ENCODE data around the gene GRIN2C.

Gene GRIN2C

GRCh38 chr17:74824961-74825627 is 34.6 kb downstream of the GRIN2C start:
- no peak overlapping the region for H3K4me3 ChIP-seq (ENCODE audit: low read length)
- H3K4me1 ChIP-seq (ENCODE audit: control insufficient read depth, insufficient read depth, low read length): peaks cover 16% of the 10 kb centered on the region
- H3K9me3 ChIP-seq (ENCODE audit: control insufficient read depth, low read length): no peaks in the 10 kb centered on the region
- no peak overlapping the region for H3K9ac ChIP-seq (ENCODE audit: low read length)
- DNase-seq (ENCODE audit: low read depth): no peak
- peaks cover 35% of the 10 kb centered on the region for H3K36me3 ChIP-seq (ENCODE audit: control insufficient read depth, insufficient read depth, low read length, severe bottlenecking)
- H3K27me3 ChIP-seq (replicated peaks; ENCODE audit: control insufficient read depth, insufficient read depth, low read length): no peaks in the 10 kb centered on the region

- no peak for DNase-seq (ENCODE audit: low read depth)
- H3K4me1 ChIP-seq (ENCODE audit: control insufficient read depth, insufficient read depth, low read length): peaks cover 16% of the 10 kb centered on the region
- H3K4me3 ChIP-seq (ENCODE audit: low read length): no peak overlapping the region
- no peaks in the 10 kb centered on the region for H3K27me3 ChIP-seq (replicated peaks; ENCODE audit: control insufficient read depth, insufficient read depth, low read length)
- no peaks in the 10 kb centered on the region for H3K9me3 ChIP-seq (ENCODE audit: control insufficient read depth, low read length)
- peak overlapping the region; percentile 29 for H3K9ac ChIP-seq (ENCODE audit: low read length)
- peaks cover 39% of the 10 kb centered on the region for H3K36me3 ChIP-seq (ENCODE audit: control insufficient read depth, insufficient read depth, low read length, severe bottlenecking)
These were observed 36.7 kb downstream of the GRIN2C start for GRCh38 chr17:74822939-74823367.

DNA sequence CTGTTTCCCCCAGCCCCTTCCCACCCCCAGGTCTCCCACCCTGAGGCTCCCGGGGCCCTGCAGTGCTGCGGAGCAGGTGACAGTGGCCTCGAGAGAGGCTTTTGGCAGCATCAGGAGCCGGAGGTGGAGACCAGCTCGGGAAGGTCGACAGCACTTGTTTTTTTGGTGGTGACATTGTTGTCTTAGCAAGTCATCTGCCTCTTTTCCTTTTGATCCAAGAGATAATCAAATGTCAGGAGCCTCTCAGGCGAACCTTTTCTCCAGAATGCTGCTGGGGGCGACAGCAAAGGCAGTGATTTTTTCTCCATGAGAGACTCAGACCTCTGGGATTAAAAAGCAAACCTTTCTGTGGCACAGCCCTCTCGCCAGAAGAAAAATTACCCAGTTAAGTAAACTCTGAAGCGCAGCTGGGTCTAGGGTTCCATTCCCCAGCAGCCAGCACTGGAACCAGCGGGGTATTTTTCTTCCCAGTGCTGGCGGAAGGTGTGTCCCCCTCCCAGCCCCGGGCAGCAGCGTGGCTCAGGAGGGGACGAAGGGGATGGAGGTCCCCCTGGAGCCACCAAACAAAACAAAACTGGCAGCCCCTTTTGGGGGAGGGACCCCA is 37.2 kb downstream of the GRIN2C start:
- Histone ChIP-seq H3K4me1 (ENCODE audit: control insufficient read depth, insufficient read depth, low read length) (peaks cover 16% of the 10 kb centered on the region), H3K4me3 (ENCODE audit: low read length) (no peak overlapping the region), H3K9ac (ENCODE audit: low read length) (peak overlapping the region; percentile 29), H3K27me3 (replicated peaks; ENCODE audit: control insufficient read depth, insufficient read depth, low read length) (no peaks in the 10 kb centered on the region), H3K36me3 (ENCODE audit: control insufficient read depth, insufficient read depth, low read length, severe bottlenecking) (peaks cover 39% of the 10 kb centered on the region), H3K9me3 (ENCODE audit: control insufficient read depth, low read length) (no peaks in the 10 kb centered on the region)
- DNase-seq (ENCODE audit: low read depth): no peak

DNA sequence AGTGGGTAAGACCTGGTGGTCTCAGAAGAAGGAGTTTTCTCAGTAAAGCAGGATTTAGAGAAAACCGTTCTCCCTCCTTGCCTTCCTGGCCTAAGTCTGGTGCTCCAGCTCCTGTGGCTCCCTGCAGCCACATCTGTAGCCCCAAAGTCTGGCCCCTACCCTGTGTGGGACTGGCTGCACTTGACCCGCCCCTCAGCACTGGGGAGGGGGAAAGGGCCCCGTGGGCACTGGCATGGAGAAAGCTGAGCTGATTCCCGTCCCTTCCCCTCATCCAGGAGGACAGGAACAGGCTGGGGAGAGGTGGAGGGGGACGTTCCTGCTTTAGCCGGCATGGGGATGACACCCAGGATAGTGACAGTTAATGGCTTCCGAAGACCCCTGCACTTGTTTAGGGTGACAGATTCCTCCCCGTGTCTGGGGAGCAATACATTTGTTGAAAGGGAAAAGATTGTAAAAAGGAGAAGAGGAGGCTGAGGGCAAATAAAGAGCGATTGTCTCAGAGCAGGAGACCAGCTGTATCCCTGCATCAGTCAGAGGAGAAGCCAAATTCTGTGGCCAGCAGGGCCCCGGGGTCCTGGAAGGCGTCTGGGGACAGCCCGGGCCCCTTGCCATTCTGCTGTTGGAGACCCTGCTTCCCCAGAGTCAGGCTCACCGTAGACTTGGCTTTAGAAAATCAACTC is 37.9 kb downstream of the GRIN2C start:
- peaks cover 16% of the 10 kb centered on the region for H3K4me1 ChIP-seq (ENCODE audit: control insufficient read depth, insufficient read depth, low read length)
- H3K9me3 ChIP-seq (ENCODE audit: control insufficient read depth, low read length): no peaks in the 10 kb centered on the region
- H3K27me3 ChIP-seq (replicated peaks; ENCODE audit: control insufficient read depth, insufficient read depth, low read length): no peaks in the 10 kb centered on the region
- peaks cover 39% of the 10 kb centered on the region for H3K36me3 ChIP-seq (ENCODE audit: control insufficient read depth, insufficient read depth, low read length, severe bottlenecking)
- no peak for DNase-seq (ENCODE audit: low read depth)
- no peak overlapping the region for H3K4me3 ChIP-seq (ENCODE audit: low read length)
- no peak overlapping the region for H3K9ac ChIP-seq (ENCODE audit: low read length)

- Histone ChIP-seq H3K27me3 (replicated peaks; ENCODE audit: control insufficient read depth, insufficient read depth, low read length) (no peaks in the 10 kb centered on the region), H3K9me3 (ENCODE audit: control insufficient read depth, low read length) (no peaks in the 10 kb centered on the region), H3K36me3 (ENCODE audit: control insufficient read depth, insufficient read depth, low read length, severe bottlenecking) (peaks cover 29% of the 10 kb centered on the region), H3K4me3 (ENCODE audit: low read length) (no peak overlapping the region), H3K9ac (ENCODE audit: low read length) (no peak overlapping the region), H3K4me1 (ENCODE audit: control insufficient read depth, insufficient read depth, low read length) (peaks cover 16% of the 10 kb centered on the region)
- no peak for DNase-seq (ENCODE audit: low read depth)
These were observed 39.8 kb downstream of the GRIN2C start for GRCh38 chr17:74819801-74820436.

DNA sequence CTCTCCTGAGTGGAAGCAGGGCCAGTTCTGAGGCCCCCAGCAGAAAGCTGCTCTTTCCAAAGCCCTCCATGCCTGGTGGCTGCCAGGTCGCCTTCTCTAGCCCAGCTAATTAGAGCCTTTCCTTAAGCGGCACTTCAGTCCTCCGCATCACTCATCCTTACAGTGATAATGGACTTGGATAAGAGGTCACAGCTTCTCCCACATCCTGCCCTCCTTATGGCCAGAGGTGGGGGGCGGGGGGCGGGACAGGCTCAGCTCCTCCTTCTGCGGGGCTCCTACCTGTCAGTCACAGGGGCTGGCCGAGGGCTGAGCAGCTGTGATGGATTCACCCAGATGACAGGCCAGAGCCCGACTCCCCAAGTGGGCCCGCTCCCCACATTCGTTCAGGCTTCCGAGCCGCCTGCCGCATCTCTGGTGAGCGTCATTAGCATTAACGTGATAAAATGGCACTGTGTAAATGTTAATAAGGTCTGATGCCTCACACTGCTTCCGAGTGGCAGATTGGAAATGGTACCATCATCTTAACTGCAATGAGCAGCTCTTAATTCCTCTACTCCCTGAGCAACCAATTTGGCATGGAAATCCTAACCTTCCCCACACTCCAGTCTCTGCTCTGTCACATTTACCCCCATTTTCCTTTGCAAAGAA is 41.3 kb downstream of the GRIN2C start:
- no peaks in the 10 kb centered on the region for H3K27me3 ChIP-seq (replicated peaks; ENCODE audit: control insufficient read depth, insufficient read depth, low read length)

GRCh38 chr17:74816905-74817620 is 42.6 kb downstream of the GRIN2C start:
- Histone ChIP-seq H3K9ac (ENCODE audit: low read length) (no peak overlapping the region), H3K27me3 (replicated peaks; ENCODE audit: control insufficient read depth, insufficient read depth, low read length) (no peaks in the 10 kb centered on the region), H3K9me3 (ENCODE audit: control insufficient read depth, low read length) (no peaks in the 10 kb centered on the region), H3K36me3 (ENCODE audit: control insufficient read depth, insufficient read depth, low read length, severe bottlenecking) (peaks cover 20% of the 10 kb centered on the region), H3K4me3 (ENCODE audit: low read length) (no peak overlapping the region), H3K4me1 (ENCODE audit: control insufficient read depth, insufficient read depth, low read length) (peaks cover 11% of the 10 kb centered on the region)
- DNase-seq (ENCODE audit: low read depth): no peak

More for the DNA sequence above, 41.3 kb downstream of the GRIN2C start:
- Histone ChIP-seq H3K36me3 (ENCODE audit: control insufficient read depth, insufficient read depth, low read length, severe bottlenecking) (peaks cover 20% of the 10 kb centered on the region), H3K4me3 (ENCODE audit: low read length) (no peak overlapping the region), H3K9me3 (ENCODE audit: control insufficient read depth, low read length) (no peaks in the 10 kb centered on the region), H3K9ac (ENCODE audit: low read length) (no peak overlapping the region), H3K4me1 (ENCODE audit: control insufficient read depth, insufficient read depth, low read length) (peaks cover 12% of the 10 kb centered on the region)
- DNase-seq (ENCODE audit: low read depth): no peak

DNA sequence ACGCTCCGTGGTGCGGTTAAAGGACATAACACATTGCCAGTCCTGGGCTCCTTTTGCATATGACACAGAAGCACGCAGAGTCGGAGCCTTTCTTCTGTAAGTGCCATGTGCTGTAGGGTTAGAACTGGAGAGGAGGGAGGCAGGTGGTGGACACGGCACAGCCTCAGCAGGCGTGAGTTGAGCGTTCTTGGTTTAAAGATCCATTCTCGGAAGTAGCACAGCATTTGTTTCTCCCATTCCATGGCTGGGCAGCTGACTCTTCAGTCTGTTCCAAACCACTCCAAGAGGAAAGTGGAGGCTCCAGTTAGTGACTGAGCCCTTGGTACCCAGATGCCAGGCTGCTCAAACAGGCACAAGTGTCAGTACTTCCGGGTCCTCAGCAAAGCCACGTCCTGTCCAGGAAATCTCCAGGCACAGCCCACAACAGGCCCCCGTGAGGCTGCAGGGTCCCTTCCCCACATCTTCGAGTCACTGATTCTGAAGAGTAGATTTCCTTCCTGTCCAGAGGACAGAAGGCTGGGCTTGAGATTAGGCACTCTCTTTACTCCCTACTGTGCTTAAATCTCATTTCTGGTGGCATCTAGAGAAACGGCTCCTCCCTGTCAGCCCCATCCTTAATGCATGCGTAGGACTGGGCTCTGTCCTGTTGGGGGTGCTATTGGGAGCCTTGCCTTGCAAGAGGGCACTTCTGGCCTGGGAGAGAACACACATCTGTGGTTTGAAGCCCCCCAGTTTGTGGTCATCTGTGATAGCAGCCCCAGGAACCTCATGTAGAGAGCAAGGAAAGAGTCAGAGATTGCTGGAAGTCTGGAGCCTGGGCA is 43.9 kb downstream of the GRIN2C start:
- no peak for DNase-seq (ENCODE audit: low read depth)
- no peak overlapping the region for H3K4me3 ChIP-seq (ENCODE audit: low read length)
- H3K9me3 ChIP-seq (ENCODE audit: control insufficient read depth, low read length): no peaks in the 10 kb centered on the region
- H3K4me1 ChIP-seq (ENCODE audit: control insufficient read depth, insufficient read depth, low read length): peaks cover 14% of the 10 kb centered on the region
- H3K9ac ChIP-seq (ENCODE audit: low read length): no peak overlapping the region
- H3K36me3 ChIP-seq (ENCODE audit: control insufficient read depth, insufficient read depth, low read length, severe bottlenecking): peaks cover 13% of the 10 kb centered on the region
- no peaks in the 10 kb centered on the region for H3K27me3 ChIP-seq (replicated peaks; ENCODE audit: control insufficient read depth, insufficient read depth, low read length)

DNA sequence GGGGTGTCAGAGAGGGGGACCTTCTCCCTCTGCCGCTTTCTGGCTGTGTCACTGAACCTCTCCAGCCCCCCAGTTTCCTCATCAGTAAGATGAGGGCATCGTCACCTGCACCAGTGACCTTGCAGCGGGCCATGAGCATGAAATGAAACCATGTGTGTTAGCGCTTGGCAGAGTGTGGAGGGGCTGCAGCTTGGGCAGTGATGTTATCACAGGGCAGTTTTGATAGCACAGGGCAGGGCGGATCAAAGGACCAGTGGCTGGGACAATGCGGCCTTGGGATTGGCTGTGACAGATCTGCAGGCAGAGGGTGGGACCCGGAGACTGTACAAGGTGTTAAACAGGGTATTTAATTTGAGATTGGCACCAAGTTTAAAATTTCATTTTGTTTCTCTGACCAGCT is 44.6 kb downstream of the GRIN2C start:
- Histone ChIP-seq H3K36me3 (ENCODE audit: control insufficient read depth, insufficient read depth, low read length, severe bottlenecking) (peaks cover 12% of the 10 kb centered on the region), H3K9me3 (ENCODE audit: control insufficient read depth, low read length) (no peaks in the 10 kb centered on the region), H3K4me3 (ENCODE audit: low read length) (no peak overlapping the region)

GRCh38 chr17:74814453-74814852 is 45.2 kb downstream of the GRIN2C start:
- H3K4me1 ChIP-seq (ENCODE audit: control insufficient read depth, insufficient read depth, low read length): peaks cover 14% of the 10 kb centered on the region
- H3K27me3 ChIP-seq (replicated peaks; ENCODE audit: control insufficient read depth, insufficient read depth, low read length): no peaks in the 10 kb centered on the region
- no peaks in the 10 kb centered on the region for H3K9me3 ChIP-seq (ENCODE audit: control insufficient read depth, low read length)
- peaks cover 6% of the 10 kb centered on the region for H3K36me3 ChIP-seq (ENCODE audit: control insufficient read depth, insufficient read depth, low read length, severe bottlenecking)
- no peak overlapping the region for H3K9ac ChIP-seq (ENCODE audit: low read length)
- DNase-seq (ENCODE audit: low read depth): no peak
- no peak overlapping the region for H3K4me3 ChIP-seq (ENCODE audit: low read length)

More for the DNA sequence above, 44.6 kb downstream of the GRIN2C start:
- no peak for DNase-seq (ENCODE audit: low read depth)
- H3K9ac ChIP-seq (ENCODE audit: low read length): no peak overlapping the region
- no peaks in the 10 kb centered on the region for H3K27me3 ChIP-seq (replicated peaks; ENCODE audit: control insufficient read depth, insufficient read depth, low read length)
- H3K4me1 ChIP-seq (ENCODE audit: control insufficient read depth, insufficient read depth, low read length): peaks cover 14% of the 10 kb centered on the region
